IMR-90 (cell line): ENCODE results near the gene DOCK1. TPM values are rescaled to one million over a fixed set of nuclear protein-coding genes. Genes with fewer than 3 reads are reported as not detected.

Experiments
- ATAC-seq: fragments of 200-7000 bp; cut with Tn5 transposase; 2 replicates; pipeline ENCODE4 v1.9.1; 2020; ENCODE audit warnings: low read depth, mild to moderate bottlenecking, moderate library complexity
- BruUV-seq: library from RNA; stranded (reverse); fragments of 400-500 nt; replicated peaks from 2 replicates; lab custom pipeline; 2021; lab: Mats Ljungman, UMichigan
- CTCF ChIA-PET: fragments of 300-600 bp; formaldehyde crosslinking; extraction: SDS; loops from one replicate; lab custom pipeline; 2021; ENCODE audit warnings: antibody characterized with exemption; lab: Yijun Ruan, JAX
- POLR2A ChIA-PET: fragments of 300-600 bp; sonication (Branson Sonifier 250); formaldehyde crosslinking; loops from one replicate; lab custom pipeline; 2022; ENCODE audit warnings: antibody characterized with exemption; ENCODE audit not compliant: unreplicated experiment; lab: Charles Lee
- DNase-seq: peaks from one replicate; pipeline ENCODE4 v3.0.0; 2013
- H2AFZ ChIP-seq: replicated peaks from 2 replicates; pipeline ENCODE3; 2013; ENCODE audit warnings: low read length, mild to moderate bottlenecking; ENCODE audit not compliant: poor library complexity
- H2AK5ac ChIP-seq: 2 replicates; pipeline ENCODE4 v1.6.1; 2013; ENCODE audit warnings: low read depth, low read length, inconsistent platforms
- H2AK9ac ChIP-seq: replicated peaks from 2 replicates; pipeline ENCODE3; 2013; ENCODE audit warnings: mild to moderate bottlenecking, low read depth, low read length, moderate library complexity; ENCODE audit not compliant: poor library complexity
- H2BK120ac ChIP-seq: 2 replicates; pipeline ENCODE4 v1.6.1; 2013; ENCODE audit warnings: low read depth, low read length, inconsistent platforms
- H2BK15ac ChIP-seq: 3 replicates; pipeline ENCODE4 v1.6.1; 2013; ENCODE audit warnings: low read depth, low read length, inconsistent platforms
- H2BK20ac ChIP-seq: 2 replicates; pipeline ENCODE4 v1.6.1; 2013; ENCODE audit warnings: low read depth, mild to moderate bottlenecking, inconsistent platforms, low read length, moderate library complexity
- H2BK5ac ChIP-seq: 2 replicates; pipeline ENCODE4 v1.6.1; 2013; ENCODE audit warnings: mild to moderate bottlenecking, low read depth, low read length, inconsistent platforms; ENCODE audit not compliant: poor library complexity, severe bottlenecking
- H3K14ac ChIP-seq: replicated peaks from 2 replicates; pipeline ENCODE4 v1.6.1; 2013; ENCODE audit warnings: low read depth, low read length, inconsistent platforms
- H3K18ac ChIP-seq: 2 replicates; pipeline ENCODE4 v1.6.1; 2013; ENCODE audit warnings: low read depth, low read length, control low read depth
- H3K23ac ChIP-seq: 2 replicates; pipeline ENCODE4 v1.6.1; 2013; ENCODE audit warnings: low read depth, low read length, inconsistent platforms
- H3K27ac ChIP-seq: 2 replicates; pipeline ENCODE4 v1.5.1; 2013; ENCODE audit warnings: mild to moderate bottlenecking, control low read depth, low read length; ENCODE audit not compliant: insufficient read depth
- H3K27me3 ChIP-seq: 2 replicates; pipeline ENCODE4 v1.6.1; 2013; ENCODE audit warnings: low read length; ENCODE audit not compliant: control insufficient read depth, insufficient read depth
- H3K36me3 ChIP-seq: 2 replicates; pipeline ENCODE4 v1.6.1; 2013; ENCODE audit warnings: low read length, mixed read lengths; ENCODE audit not compliant: control insufficient read depth, insufficient read depth
- H3K4ac ChIP-seq: 2 replicates; pipeline ENCODE4 v1.6.1; 2013; ENCODE audit warnings: low read depth, low read length, inconsistent platforms
- H3K4me1 ChIP-seq: 2 replicates; pipeline ENCODE4 v1.6.1; 2013; ENCODE audit warnings: low read length, mixed read lengths; ENCODE audit not compliant: control insufficient read depth, insufficient read depth
- H3K4me2 ChIP-seq: 2 replicates; pipeline ENCODE4 v1.6.1; 2013; ENCODE audit warnings: low read depth, mild to moderate bottlenecking, control low read depth, low read length, moderate library complexity
- H3K4me3 ChIP-seq: 2 replicates; pipeline ENCODE4 v1.5.1; 2013; ENCODE audit warnings: low read depth, mild to moderate bottlenecking, control low read depth, low read length, moderate library complexity; ENCODE audit not compliant: insufficient read depth
- H3K56ac ChIP-seq: 2 replicates; pipeline ENCODE4 v1.6.1; 2013; ENCODE audit warnings: low read length, inconsistent platforms; ENCODE audit not compliant: insufficient read depth; ENCODE audit errors: extremely low read depth
- H3K79me1 ChIP-seq, 2 experiments: 2 replicates each; pipeline ENCODE4 v1.6.1; 2013; ENCODE audit warnings: low read length in 2 of 2, inconsistent platforms in 1 of 2, low read depth in 1 of 2
- H3K9ac ChIP-seq: 2 replicates; pipeline ENCODE4 v1.6.1; 2013; ENCODE audit warnings: low read depth, low read length, control low read depth
- H3K9me1 ChIP-seq: 2 replicates; pipeline ENCODE4 v1.6.1; 2013; ENCODE audit warnings: low read length, inconsistent platforms; ENCODE audit not compliant: insufficient read depth
- H3K9me3 ChIP-seq: 2 replicates; pipeline ENCODE4 v1.6.1; 2013; ENCODE audit warnings: low read length; ENCODE audit not compliant: control insufficient read depth, insufficient read depth
- H4K20me1 ChIP-seq: 2 replicates; pipeline ENCODE4 v1.6.1; 2013; ENCODE audit warnings: low read length, inconsistent platforms; ENCODE audit not compliant: insufficient read depth
- H4K5ac ChIP-seq: 2 replicates; pipeline ENCODE4 v1.6.1; 2013; ENCODE audit warnings: mild to moderate bottlenecking, low read depth, low read length, control low read depth
- H4K8ac ChIP-seq, 2 experiments: 2 replicates each; pipeline ENCODE4 v1.6.1; 2013; ENCODE audit warnings: low read depth in 2 of 2, low read length in 2 of 2, control low read depth in 1 of 2, inconsistent platforms in 1 of 2
- H4K91ac ChIP-seq: 2 replicates; pipeline ENCODE4 v1.6.1; 2013; ENCODE audit warnings: low read depth, low read length, inconsistent platforms; ENCODE audit not compliant: insufficient read depth
- BHLHE40 ChIP-seq: fragments of 150-350 bp; IDR thresholded peaks from 2 replicates; pipeline ENCODE4 v1.6.1; 2016; ENCODE audit warnings: mild to moderate bottlenecking, low read depth, low read length
- CEBPB ChIP-seq: IDR thresholded peaks from 2 replicates; pipeline ENCODE4 v1.6.1; 2012; ENCODE audit warnings: low read depth, low read length, improper control_type of control experiment
- CHD1 ChIP-seq: IDR thresholded peaks from 2 replicates; pipeline ENCODE4 v1.6.1; 2012; ENCODE audit warnings: low read depth, low read length, improper control_type of control experiment
- CTCF ChIP-seq: conservative IDR thresholded peaks from 2 replicates; pipeline ENCODE4 v1.5.1; 2012; ENCODE audit warnings: mild to moderate bottlenecking, low read depth, low read length, improper control_type of control experiment
- ELK1 ChIP-seq: fragments of 150-350 bp; IDR thresholded peaks from 2 replicates; pipeline ENCODE4 v1.6.1; 2016; ENCODE audit warnings: low read depth, mild to moderate bottlenecking, low read length, moderate library complexity, borderline replicate concordance
- FOS ChIP-seq: fragments of 150-350 bp; IDR thresholded peaks from 2 replicates; pipeline ENCODE4 v1.6.1; 2016; ENCODE audit warnings: low read depth, low read length
- MAZ ChIP-seq: IDR thresholded peaks from 2 replicates; pipeline ENCODE4 v1.6.1; 2012; ENCODE audit warnings: low read depth, mild to moderate bottlenecking, low read length, improper control_type of control experiment, moderate library complexity, borderline replicate concordance
- MXI1 ChIP-seq: IDR thresholded peaks from 2 replicates; pipeline ENCODE4 v1.6.1; 2012; ENCODE audit warnings: low read depth, mild to moderate bottlenecking, low read length, moderate library complexity, borderline replicate concordance
- NFE2L2 ChIP-seq: fragments of 150-350 bp; IDR thresholded peaks from 2 replicates; pipeline ENCODE4 v1.6.1; 2016; ENCODE audit warnings: low read depth, mild to moderate bottlenecking, low read length
- POLR2A ChIP-seq: IDR thresholded peaks from 2 replicates; pipeline ENCODE4 v1.6.1; 2012; ENCODE audit warnings: mild to moderate bottlenecking, low read depth, low read length
- RAD21 ChIP-seq: IDR thresholded peaks from 2 replicates; pipeline ENCODE4 v1.6.1; 2012; ENCODE audit warnings: low read length, improper control_type of control experiment
- RCOR1 ChIP-seq: IDR thresholded peaks from 2 replicates; pipeline ENCODE4 v1.6.1; 2012; ENCODE audit warnings: mild to moderate bottlenecking, low read length, improper control_type of control experiment; ENCODE audit not compliant: insufficient replicate concordance
- RFX5 ChIP-seq: IDR thresholded peaks from 2 replicates; pipeline ENCODE4 v1.8.0; 2012; ENCODE audit warnings: low read depth, mild to moderate bottlenecking, low read length, moderate library complexity
- SMC3 ChIP-seq: fragments of 150-350 bp; IDR thresholded peaks from 2 replicates; pipeline ENCODE4 v1.6.1; 2016; ENCODE audit warnings: low read depth, mild to moderate bottlenecking, antibody characterized with exemption, low read length, moderate library complexity
- USF2 ChIP-seq: fragments of 150-350 bp; IDR thresholded peaks from 2 replicates; pipeline ENCODE4 v1.6.1; 2017; ENCODE audit warnings: mild to moderate bottlenecking, antibody characterized with exemption, low read length, low read depth
- WGBS, 2 experiments: methylation state at CpG; one replicate each; pipeline versions ENCODE4 v1.1.5 to v1.1.7; 2013; ENCODE audit warnings: missing lambda C conversion rate in 2 of 2; ENCODE audit not compliant: insufficient read length in 1 of 2; ENCODE audit errors: extremely low coverage in 2 of 2; 5-methylcytosine and 5-hydroxymethylcytosine counted together
- dilution Hi-C: fragments of 300-500 bp; cut with HindIII; formaldehyde crosslinking; loops from one replicate; pipeline ENCODE4 v1.14.3; 2018; ENCODE audit warnings: low sequenced_read_pairs; ENCODE audit not compliant: unreplicated experiment
- in situ Hi-C: fragments of 300-500 bp; cut with MboI; formaldehyde crosslinking; loops from 3 replicates; pipeline ENCODE4 v1.14.3; 2019; ENCODE audit warnings: low sequenced_read_pairs, inconsistent platforms, mixed read lengths
- intact Hi-C: fragments of 100-400 bp; cut with micrococcal nuclease; formaldehyde crosslinking; loops from 2 replicates; pipeline ENCODE4 v1.10.0; 2022
- polyA plus RNA-seq, 3 experiments: library from polyadenylated mRNA; depleted of rRNA; stranded (reverse); fragments of >200 nt; gene quantifications; 2 replicates each; pipeline ENCODE4 v1.2.3, GENCODE V29; 2012; ENCODE audit warnings: low replicate concordance in 1 of 3
- total RNA-seq: library from RNA; depleted of rRNA; stranded (reverse); fragments of >200 nt; gene quantifications from 2 replicates; pipeline ENCODE4 v1.2.3, GENCODE V29; 2012

The DOCK1 gene
- total and polyA plus RNA-seq, 2 of the 4 experiments (the other 2 are of a cell fraction): 28.2 to 71.0 TPM

GRCh38 chr10:127386606-127387327, 481.5 kb downstream of the DOCK1 start:
- no TSS peak for BruUV-seq
- Histone ChIP-seq H3K27me3 (no peaks in the 10 kb centered on the region), H3K4me1 (no peaks in the 10 kb centered on the region; the same call in 1 of the 2 replicates), H3K4me3 (no peak overlapping the region), H3K23ac (no peak overlapping the region), H3K14ac (no peak overlapping the region), H2AK5ac (no peak overlapping the region), H3K9me1 (no peaks in the 10 kb centered on the region), H3K36me3 (peaks cover 32% of the 10 kb centered on the region; the same call in 1 of the 2 replicates), H2BK15ac (no peak overlapping the region), H2AFZ (no peak overlapping the region), H2BK5ac (no peak overlapping the region), H4K20me1 (no peaks in the 10 kb centered on the region), H3K27ac (no peak overlapping the region), H3K56ac (no peak overlapping the region), H2BK120ac (no peak overlapping the region), H3K9ac (no peak overlapping the region), H3K4ac (no peak overlapping the region), H3K79me1 (no peaks in the 10 kb centered on the region), H2AK9ac (peak overlapping the region; percentile 75), H3K18ac (no peak overlapping the region), H4K91ac (no peak overlapping the region), H3K9me3 (no peaks in the 10 kb centered on the region), H4K8ac (no peak overlapping the region), H3K4me2 (no peak overlapping the region), H2BK20ac (no peak overlapping the region), H4K5ac (no peak overlapping the region)
- ChIA-PET POLR2A (no interaction called here), CTCF (no interaction called here)
- 100% methylated on average over 4 of the region's 17 CpGs; no CpG with 5 or more reads in 1 of the 2 experiments for WGBS, 2 experiments
- intact Hi-C loops: no loop called here
- in situ Hi-C loops: no loop called here
- dilution Hi-C loops: no loop called here
- no peak for ATAC-seq
- no peak for DNase-seq
- no peak for TF ChIP-seq RFX5
- no peak for TF ChIP-seq MXI1
- TF ChIP-seq CHD1: no peak
- no peak for TF ChIP-seq NFE2L2
- no peak for TF ChIP-seq SMC3
- no peak for TF ChIP-seq POLR2A
- TF ChIP-seq FOS: no peak
- TF ChIP-seq BHLHE40: no peak
- TF ChIP-seq USF2: no peak
- no peak for TF ChIP-seq ELK1
- no peak for TF ChIP-seq MAZ
- no peak for TF ChIP-seq CEBPB
- no peak for TF ChIP-seq CTCF
- no peak for TF ChIP-seq RCOR1
- TF ChIP-seq RAD21: no peak
